Activated naive CD4-positive, alpha-beta T cell treated with anti-CD3 and anti-CD28 coated beads, Interleukin-2, amount 50 U/mL, for 16 hours (primary cell): ENCODE results near the gene CDH4.

Source experiments
- DNase-seq: peaks from one replicate; pipeline ENCODE4 v3.0.0-alpha.2; 2020

CDH4 gene

DNA sequence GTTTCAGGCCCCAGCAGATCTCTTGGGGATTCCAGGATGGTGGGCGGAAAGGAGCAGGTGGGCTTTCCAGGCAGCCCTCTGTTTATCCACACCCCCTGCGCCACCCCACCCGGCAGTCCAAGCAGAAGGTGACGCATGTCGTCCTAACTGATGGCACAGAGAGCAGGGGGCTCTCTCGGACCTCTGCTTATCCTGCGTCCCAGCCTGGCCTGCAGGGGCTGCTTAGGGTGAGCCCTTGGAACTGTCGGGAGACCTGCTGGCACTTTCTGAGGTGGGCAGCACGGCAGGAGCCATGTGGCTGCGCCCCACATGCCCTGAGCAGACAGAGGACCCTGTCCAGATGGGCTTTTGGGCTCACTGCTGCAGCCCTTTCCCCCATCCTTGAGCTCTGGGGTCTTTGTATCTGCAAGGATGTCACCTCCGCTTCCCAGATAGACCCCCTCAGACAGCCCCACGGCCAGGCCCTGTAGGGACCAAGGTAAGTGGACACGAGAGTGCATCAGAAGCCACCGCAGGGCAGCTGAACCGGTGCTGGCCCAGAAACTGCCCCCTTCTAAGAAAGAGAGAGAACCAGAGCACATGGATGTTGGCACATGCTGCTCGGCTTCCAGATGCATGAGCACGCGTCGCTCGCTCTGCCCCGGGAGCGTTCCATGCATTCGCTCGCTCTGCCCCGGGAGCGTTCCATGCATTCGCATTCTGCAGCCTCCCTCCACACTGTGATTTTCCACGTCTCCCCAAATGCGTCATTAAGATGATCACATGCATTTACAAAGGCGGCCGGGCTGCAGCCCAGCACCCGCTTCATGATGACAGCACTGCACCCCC lies 566.9 kb downstream of the CDH4 start:
- no peak for DNase-seq

GRCh38 chr20:61819574-61819846 lies 567.4 kb downstream of the CDH4 start:
- DNase-seq: no peak

DNA sequence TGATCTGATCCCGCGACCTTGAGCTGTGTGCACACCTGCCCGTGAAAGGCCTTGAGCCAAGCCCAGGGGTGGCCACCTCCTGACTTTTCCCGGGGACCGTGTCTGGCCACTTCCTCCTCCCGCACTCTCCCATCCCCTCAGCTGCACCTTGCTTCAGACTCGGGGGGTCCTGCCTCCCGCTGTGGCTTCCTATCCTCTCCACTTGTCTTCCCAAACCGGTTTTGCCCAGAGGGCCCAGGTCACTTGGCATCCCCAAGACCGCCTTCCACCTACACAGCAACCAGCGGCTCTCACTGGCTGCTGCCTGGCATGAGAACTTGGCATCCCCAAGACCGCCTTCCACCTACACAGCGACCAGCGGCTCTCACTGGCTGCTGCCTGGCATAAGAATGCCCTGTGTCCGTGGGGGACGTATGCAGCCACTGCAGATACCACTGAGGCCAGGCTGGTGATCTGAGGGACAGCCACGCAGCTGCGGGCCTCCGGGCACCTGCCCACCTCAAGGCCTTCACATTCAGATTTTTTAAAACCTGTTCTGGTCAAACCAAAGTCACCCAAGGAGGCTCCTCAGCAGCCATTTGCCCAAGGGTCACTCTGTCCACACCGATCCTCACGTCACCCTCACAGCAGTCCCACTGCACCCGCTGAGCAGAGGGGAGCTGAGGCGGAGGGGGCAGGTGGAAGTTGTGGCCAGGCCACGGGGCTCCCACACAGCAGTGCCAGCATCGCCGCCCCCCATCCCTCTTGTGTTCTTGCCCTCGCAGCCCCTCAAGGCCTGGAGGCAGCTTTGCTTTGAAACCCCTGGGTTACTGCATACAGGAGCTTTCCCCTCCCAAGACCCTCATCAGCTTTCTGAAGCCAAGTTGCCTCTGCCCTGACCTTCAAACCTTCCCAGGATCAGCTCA lies 568.1 kb downstream of the CDH4 start:
- no peak for DNase-seq

- DNase-seq: no peak
These were observed 569.7 kb downstream of the CDH4 start for GRCh38 chr20:61821735-61822134.

GRCh38 chr20:61822396-61822795 lies 570.3 kb downstream of the CDH4 start:
- DNase-seq: no peak

DNA sequence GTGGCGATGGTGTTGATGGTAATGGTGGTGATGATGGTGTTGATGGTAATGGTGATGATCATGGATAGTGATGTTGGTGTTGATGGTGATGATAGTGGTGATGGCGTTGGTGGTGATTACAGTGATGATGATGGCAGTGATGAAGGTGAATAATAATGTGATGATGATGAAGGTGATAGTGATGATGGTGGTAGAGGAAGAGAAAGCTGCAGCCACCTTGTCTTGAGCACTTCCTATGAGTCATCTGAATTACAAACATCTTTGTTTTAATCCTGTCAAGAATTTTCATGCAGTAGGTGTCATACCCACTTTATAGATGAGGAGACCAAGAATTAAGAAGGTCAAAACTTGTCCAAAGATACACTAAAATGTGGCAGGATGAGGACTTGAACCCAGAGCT lies 571.2 kb downstream of the CDH4 start:
- DNase-seq: no peak

GRCh38 chr20:61828891-61829290 lies 576.8 kb downstream of the CDH4 start:
- DNase-seq: no peak

- no peak for DNase-seq
These were observed 577.5 kb downstream of the CDH4 start for GRCh38 chr20:61829526-61829925.

DNA sequence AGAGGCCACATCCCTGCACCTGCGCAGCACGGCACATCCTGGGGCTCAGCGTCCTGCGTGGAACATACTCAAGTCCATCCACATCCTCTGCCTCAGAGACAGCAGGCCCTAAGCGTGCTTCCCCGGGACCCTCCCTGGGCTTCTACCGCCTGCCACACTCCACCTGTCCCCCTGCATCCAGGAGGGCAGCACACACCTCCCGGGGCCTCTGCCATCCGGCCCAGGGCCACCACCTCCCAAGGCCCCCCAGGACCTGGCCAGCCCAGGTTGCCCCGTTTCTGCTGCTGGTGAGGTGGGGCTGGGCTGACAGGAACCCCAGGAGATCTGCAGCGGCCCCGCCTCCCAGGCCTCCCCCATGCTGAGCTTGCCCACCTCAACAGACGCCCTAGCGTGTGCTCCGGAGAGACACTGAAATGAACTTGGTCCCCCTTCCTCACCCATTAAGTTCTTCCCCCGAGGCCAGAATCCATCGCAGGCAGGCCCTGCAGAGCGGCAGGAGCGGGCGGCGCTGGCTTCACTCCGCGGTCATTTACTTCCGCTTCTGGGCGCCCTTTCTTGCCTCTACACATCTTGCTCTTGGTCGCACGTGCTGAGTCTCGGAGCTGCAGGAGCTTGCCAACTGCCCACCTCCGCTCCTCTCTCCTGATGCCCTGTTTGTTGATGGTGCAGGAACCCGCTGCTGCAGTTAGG lies 578.3 kb downstream of the CDH4 start:
- DNase-seq: no peak

DNA sequence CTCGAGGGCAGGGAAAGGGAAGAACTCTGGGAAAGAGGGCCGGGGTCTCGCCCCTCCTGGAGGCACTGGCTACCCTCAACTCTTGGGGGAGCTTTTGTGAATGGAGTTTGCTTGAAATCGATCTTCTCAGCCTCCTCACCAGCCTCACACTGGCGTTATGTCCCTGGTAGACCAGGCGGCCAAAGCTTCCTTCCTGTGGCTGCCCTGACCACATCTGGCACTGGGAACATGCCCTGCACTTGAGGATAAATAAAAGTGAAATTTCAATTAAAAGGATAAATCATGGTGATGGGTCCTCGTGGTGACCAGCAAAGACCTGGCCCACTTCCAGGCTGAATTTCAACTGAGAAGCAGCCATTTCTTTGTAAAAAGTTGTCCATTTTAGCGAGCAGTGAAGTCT lies 578.9 kb downstream of the CDH4 start:
- DNase-seq: no peak

DNA sequence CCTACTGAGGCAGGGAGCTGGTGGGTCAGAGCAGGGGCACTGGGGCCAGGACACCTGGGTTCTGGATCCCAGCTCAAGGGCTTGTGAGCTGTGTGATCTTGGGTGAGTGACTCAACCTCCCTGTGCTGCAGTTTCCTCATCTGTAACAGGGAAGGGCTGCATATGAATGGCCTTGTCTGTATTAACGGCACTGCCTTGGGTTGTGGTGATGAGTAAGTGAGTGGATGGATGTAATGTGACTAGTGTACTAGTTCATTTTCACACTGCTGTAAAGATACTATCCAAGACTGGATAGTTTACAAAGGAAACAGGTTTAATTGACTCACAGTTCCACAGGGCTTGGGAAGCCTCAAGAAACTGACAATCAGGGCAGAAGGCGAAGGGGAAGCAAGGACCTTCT lies 580.1 kb downstream of the CDH4 start:
- DNase-seq: no peak

GRCh38 chr20:61833807-61834610 lies 581.9 kb downstream of the CDH4 start:
- no peak for DNase-seq

DNA sequence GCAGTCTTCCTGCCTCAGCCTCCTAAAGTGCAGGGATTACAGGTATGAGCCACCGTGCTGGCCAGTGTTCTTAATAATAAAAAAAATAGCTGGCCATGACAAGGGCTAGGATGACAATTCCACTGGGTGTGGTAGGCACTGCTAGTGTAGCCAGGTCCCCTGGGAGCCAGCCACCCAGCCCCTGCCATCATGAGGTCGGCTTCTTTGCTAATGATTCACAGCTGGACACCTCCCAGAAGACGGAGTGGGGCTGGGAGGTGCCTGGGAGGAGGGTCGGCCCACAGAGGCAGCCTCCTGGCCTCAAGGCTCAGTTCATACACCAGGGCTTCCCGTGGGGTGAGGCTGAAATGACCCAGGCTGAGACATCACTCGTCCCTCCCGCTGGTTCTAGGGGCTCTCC lies 583.2 kb downstream of the CDH4 start:
- no peak for DNase-seq

DNA sequence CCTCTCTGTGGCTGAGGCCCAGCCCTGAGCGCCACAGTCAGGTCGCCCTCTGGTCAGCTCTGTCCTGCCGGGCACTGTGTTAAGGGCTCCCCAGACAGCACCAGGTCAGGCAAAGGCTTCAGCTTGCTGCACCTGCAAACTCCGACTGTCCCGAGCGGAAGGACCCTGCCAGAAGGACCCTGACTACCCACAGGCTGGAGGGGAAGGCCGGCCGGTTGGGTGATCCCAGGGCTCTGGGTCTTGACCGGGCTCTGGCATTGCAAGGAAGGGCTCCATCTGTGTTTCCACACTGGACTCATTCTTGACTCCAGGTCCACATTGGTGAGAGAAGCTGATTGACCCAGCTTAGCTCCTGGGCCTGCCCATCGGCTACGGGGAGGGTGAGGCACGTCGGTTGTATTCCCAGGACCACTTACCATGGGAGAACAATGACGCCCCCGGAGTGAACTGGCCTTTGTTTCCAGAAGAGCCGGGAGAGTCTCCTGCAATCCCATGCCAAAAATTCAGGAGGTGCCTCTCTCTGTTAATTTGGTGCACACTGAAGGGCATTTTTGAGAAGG lies 583.8 kb downstream of the CDH4 start:
- no peak for DNase-seq

- no peak for DNase-seq
These were observed 585.1 kb downstream of the CDH4 start for GRCh38 chr20:61837200-61837599.

GRCh38 chr20:61839223-61839911 lies 587.3 kb downstream of the CDH4 start:
- DNase-seq: no peak

- no peak for DNase-seq
These were observed 588.1 kb downstream of the CDH4 start for GRCh38 chr20:61839912-61840778.

GRCh38 chr20:61840779-61841455 lies 588.9 kb downstream of the CDH4 start:
- DNase-seq: no peak

DNA sequence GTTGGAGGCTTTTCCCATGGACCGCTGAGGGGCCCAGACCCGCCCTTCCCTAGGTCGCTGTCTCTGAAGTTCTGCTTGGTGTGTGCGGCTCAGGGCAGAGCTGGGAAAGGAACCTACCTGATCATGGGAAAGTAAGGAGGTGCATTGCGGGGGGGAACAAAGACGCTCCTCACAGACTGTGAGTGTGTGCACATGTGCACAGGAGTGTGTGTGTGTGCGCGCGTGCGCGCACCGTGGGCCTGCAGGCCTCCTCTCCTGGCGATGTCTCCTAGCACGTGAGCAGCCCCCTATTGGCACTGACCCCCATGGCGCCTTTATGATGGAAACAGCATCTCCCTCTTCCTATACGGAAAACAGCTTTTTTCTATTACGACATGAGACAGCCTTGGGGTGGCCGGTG lies 589.5 kb downstream of the CDH4 start:
- no peak for DNase-seq

DNA sequence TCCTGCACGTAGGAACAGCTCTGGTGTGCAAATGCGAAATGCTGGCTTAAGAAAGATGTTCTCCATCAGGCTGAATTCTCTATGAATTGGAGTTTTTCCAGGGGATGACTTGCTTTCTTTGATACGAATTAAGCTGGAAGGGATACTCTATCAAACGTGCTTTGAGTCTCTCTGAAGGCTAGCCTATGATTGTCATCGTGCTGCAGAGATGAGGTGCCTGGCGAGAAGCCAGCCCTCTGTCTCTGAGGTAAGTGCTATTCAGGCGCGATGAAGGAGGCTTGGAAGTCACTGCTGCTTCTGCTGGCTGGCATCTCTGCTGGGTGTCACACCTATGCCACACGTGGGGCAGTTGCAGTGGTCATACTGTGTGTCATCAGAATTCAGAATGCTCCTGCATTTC lies 589.9 kb downstream of the CDH4 start:
- DNase-seq: no peak
